Measurements from ENCODE around the gene CTU2. TPM values are rescaled to one million over a fixed set of nuclear protein-coding genes. Genes with fewer than 3 reads are reported as not detected.
A peak's percentile ranks its signal among the peaks of the same experiment; 100 is the strongest.

Gene CTU2
- total and polyA plus RNA-seq, 2 of the 8 experiments (the other 6 are each of a cell fraction or from before 2014, with no cell fraction given): 32.7 to 42.9 TPM

- ChIA-PET POLR2A (ENCODE audit: partially characterized antibody) (interaction anchor here (0.9 to 2.1 kb wide), 4 partner anchors 25 to 59 kb away, joined by 3 to 6 read pairs (median 3); no protein-coding TSS in a partner anchor), CTCF (ENCODE audit: partially characterized antibody) (interaction anchor here (0.7 to 25.0 kb wide), 19 partner anchors 11 to 390 kb away, joined by 3 to 251 read pairs (median 4); no protein-coding TSS in a partner anchor)
- peaks cover 0 to 5% of the 10 kb centered on the region in 2 experiments for H4K20me1 ChIP-seq (replicated peaks in 1 of 2; ENCODE audit: control insufficient read depth in 1 of 2, insufficient read depth in 2 of 2, low read length in 2 of 2)
- H2AK5ac ChIP-seq (ENCODE audit: low read depth, low read length): no peak overlapping the region
- H3K23ac ChIP-seq (ENCODE audit: insufficient read length): no peak overlapping the region
- no peaks in the 10 kb centered on the region for H3K27me3 ChIP-seq (replicated peaks in 1 of 4; ENCODE audit: control insufficient read depth in 3 of 4, extremely low read depth in 1 of 4, insufficient read depth in 3 of 4, low read length in 3 of 4)
- H2BK20ac ChIP-seq (ENCODE audit: low read length): no peak overlapping the region
- 0 out of 2 replicates have a peak overlapping the region, but pooled peaks have one; percentile 46 for H2BK15ac ChIP-seq (ENCODE audit: low read length)
- no peak overlapping the region for H2AFZ ChIP-seq (ENCODE audit: low read length)
- no peak overlapping the region for H2BK120ac ChIP-seq (replicated peaks; ENCODE audit: low read depth, low read length)
- H3K79me2 ChIP-seq (ENCODE audit: control insufficient read depth in 1 of 2, insufficient read depth in 2 of 2, low read length in 2 of 2): no peaks in the 10 kb centered on the region
- H3K36me3 ChIP-seq (ENCODE audit: control insufficient read depth in 2 of 4, insufficient read depth in 4 of 4, low read length in 3 of 4): no peaks in the 10 kb centered on the region
- H4K91ac ChIP-seq (replicated peaks; ENCODE audit: insufficient read length, low read length): peak overlapping the region; percentile 69
- H3K18ac ChIP-seq (ENCODE audit: extremely low read depth, low read length): no peak overlapping the region
- H4K8ac ChIP-seq (ENCODE audit: extremely low read depth, insufficient read depth, low read length): no peak overlapping the region
- no peak overlapping the region for H4K5ac ChIP-seq (ENCODE audit: insufficient read length, low read depth, low read length)
- H3K9ac ChIP-seq (replicated peaks in 1 of 4; ENCODE audit: extremely low read depth in 1 of 4, low read depth in 3 of 4, low read length in 3 of 4): no peak overlapping the region
- H3K27ac ChIP-seq (ENCODE audit: low read depth, low read length): no peak overlapping the region
- H3K4ac ChIP-seq (replicated peaks; ENCODE audit: insufficient read length, low read depth, low read length): no peak overlapping the region
- H3K79me1 ChIP-seq (ENCODE audit: low read depth, low read length): no peaks in the 10 kb centered on the region
- no peak overlapping the region for H3K56ac ChIP-seq (replicated peaks; ENCODE audit: insufficient read length, low read depth, low read length)
- no peaks in the 10 kb centered on the region for H3K23me2 ChIP-seq (ENCODE audit: low read depth, low read length)
- DNase-seq (ENCODE audit: low read depth in 1 of 2, low spot score in 2 of 2) (peak; percentile 46 to 87), FAIRE-seq (peak; percentile 58)
- H3K4me1 ChIP-seq (replicated peaks in 1 of 4; ENCODE audit: control insufficient read depth in 3 of 4, insufficient read depth in 4 of 4, low read length in 3 of 4): peaks cover 0 to 11% (median 6%) of the 10 kb centered on the region in 4 experiments; a peak in 4 of 7 replicates
- no peak overlapping the region for H2BK5ac ChIP-seq (ENCODE audit: low read depth, low read length)
- no peak overlapping the region for H3K4me2 ChIP-seq (ENCODE audit: insufficient read depth in 1 of 2, low read depth in 2 of 2, low read length in 2 of 2)
- no peak overlapping the region for H3K4me3 ChIP-seq (ENCODE audit: extremely low read depth in 1 of 4, insufficient read depth in 2 of 4, low read depth in 3 of 4, low read length in 4 of 4)
- H3K9me3 ChIP-seq (ENCODE audit: insufficient read depth in 2 of 2, low read depth in 1 of 2, low read length in 1 of 2): no peaks in the 10 kb centered on the region
- H3K14ac ChIP-seq (ENCODE audit: insufficient read length): no peak overlapping the region
- H2BK12ac ChIP-seq (ENCODE audit: low read depth, low read length): no peak overlapping the region
- 79% methylated on average over 26 of the region's 26 CpGs; no CpG with 5 or more reads in 1 of the 2 experiments for WGBS, 2 experiments (ENCODE audit: extremely low coverage in 1 of 2, insufficient coverage in 1 of 2, insufficient read length in 1 of 2, insufficient replicate concordance in 2 of 2, low coverage in 1 of 2, low lambda C conversion rate in 2 of 2, missing lambda C conversion rate in 1 of 2)
- TF ChIP-seq FOSL1 (IDR thresholded peaks at IDR 0.05; ENCODE audit: insufficient read depth, low read depth, low read length) (0 out of 2 replicates have a peak, but pooled peaks have one; percentile 51), SP1 (IDR thresholded peaks at IDR 0.05; ENCODE audit: low read depth, low read length) (peak; percentile 38; the same call in 1 of the 2 replicates), SIN3A (conservative IDR thresholded peaks at IDR 0.05 in 1 of 2, IDR thresholded peaks at IDR 0.05 in 1 of 2; ENCODE audit: low read depth in 1 of 2, low read length in 2 of 2) (0 out of 4 replicates have a peak, but pooled peaks of 1 of the 2 experiments have one; percentile 41), SUZ12 (IDR thresholded peaks at IDR 0.05; ENCODE audit: low read length) (no peak), SP4 (IDR thresholded peaks at IDR 0.05; ENCODE audit: low read length) (0 out of 2 replicates have a peak, but pooled peaks have one; percentile 76), JUND (IDR thresholded peaks at IDR 0.05; ENCODE audit: low read length) (0 out of 2 replicates have a peak, but pooled peaks have one; percentile 38), CTBP2 (IDR thresholded peaks at IDR 0.05; ENCODE audit: borderline replicate concordance, insufficient read depth, insufficient read length, low read length) (no peak), MAX (IDR thresholded peaks at IDR 0.05) (peak; percentile 33; the same call in 1 of the 2 replicates), CREB1 (IDR thresholded peaks at IDR 0.05) (peak; percentile 50; the same call in 1 of the 2 replicates), POU5F1 (IDR thresholded peaks at IDR 0.05; ENCODE audit: low read depth, low read length) (no peak)
Measured at GRCh38 chr16:88747588-88748301, 41.4 kb downstream of the CTU2 start.

Measured in H1 (cell line).